ENCODE data around the gene KIF17. TPM values are rescaled to one million over a fixed set of nuclear protein-coding genes. Genes with fewer than 3 reads are reported as not detected.
"Not testable (repeated sequence)": the region's sequence is repeated elsewhere in the genome, so short reads cannot be mapped to it uniquely, and the experiment has no call there.

KIF17 gene
- total RNA-seq, 1 donor from 2014 or later, result 1.1 TPM

GRCh38 chr1:20683614-20684013 is 34.2 kb downstream of the KIF17 start:
- no peak for DNase-seq (ENCODE audit: low spot score, unreplicated experiment)
- no peak overlapping the region for H3K27ac Mint-ChIP-seq
- H3K4me3 Mint-ChIP-seq (ENCODE audit: low read depth), result no peak overlapping the region
- no peak for TF ChIP-seq CTCF (IDR thresholded peaks at IDR 0.05; ENCODE audit: unreplicated experiment)
- no peaks in the 10 kb centered on the region for H3K9me3 Mint-ChIP-seq (ENCODE audit: low read depth)
- H3K27me3 Mint-ChIP-seq, result peaks cover under 1% of the 10 kb centered on the region
- H3K36me3 Mint-ChIP-seq (ENCODE audit: insufficient read depth), result no peaks in the 10 kb centered on the region
- H3K4me1 Mint-ChIP-seq (ENCODE audit: low read depth), result peaks cover 5% of the 10 kb centered on the region

GRCh38 chr1:20682571-20683236 is 35.1 kb downstream of the KIF17 start:
- Mint-ChIP-seq H3K27me3 (peaks cover 3% of the 10 kb centered on the region), H3K9me3 (ENCODE audit: low read depth) (no peaks in the 10 kb centered on the region), H3K36me3 (ENCODE audit: insufficient read depth) (no peaks in the 10 kb centered on the region), H3K27ac (no peak overlapping the region), H3K4me3 (ENCODE audit: low read depth) (no peak overlapping the region), H3K4me1 (ENCODE audit: low read depth) (peaks cover 5% of the 10 kb centered on the region)
- TF ChIP-seq CTCF (IDR thresholded peaks at IDR 0.05; ENCODE audit: unreplicated experiment), result no peak
- no peak for DNase-seq (ENCODE audit: low spot score, unreplicated experiment)

- H3K9me3 Mint-ChIP-seq (ENCODE audit: low read depth), result no peaks in the 10 kb centered on the region
- no peak overlapping the region for H3K4me3 Mint-ChIP-seq (ENCODE audit: low read depth)
- H3K27me3 Mint-ChIP-seq, result peaks cover 3% of the 10 kb centered on the region
- no peak for TF ChIP-seq CTCF (IDR thresholded peaks at IDR 0.05; ENCODE audit: unreplicated experiment)
- no peaks in the 10 kb centered on the region for H3K36me3 Mint-ChIP-seq (ENCODE audit: insufficient read depth)
- DNase-seq (ENCODE audit: low spot score, unreplicated experiment), result no peak
- H3K4me1 Mint-ChIP-seq (ENCODE audit: low read depth), result peaks cover 5% of the 10 kb centered on the region
- H3K27ac Mint-ChIP-seq, result no peak overlapping the region
Observed at GRCh38 chr1:20681999-20682398, 35.8 kb downstream of the KIF17 start.

- DNase-seq (ENCODE audit: low spot score, unreplicated experiment), result no peak
- peaks cover 5% of the 10 kb centered on the region for H3K4me1 Mint-ChIP-seq (ENCODE audit: low read depth)
- no peak overlapping the region for H3K4me3 Mint-ChIP-seq (ENCODE audit: low read depth)
- H3K9me3 Mint-ChIP-seq (ENCODE audit: low read depth), result no peaks in the 10 kb centered on the region
- H3K27ac Mint-ChIP-seq, result no peak overlapping the region
- H3K36me3 Mint-ChIP-seq (ENCODE audit: insufficient read depth), result no peaks in the 10 kb centered on the region
- H3K27me3 Mint-ChIP-seq, result peaks cover 3% of the 10 kb centered on the region
- TF ChIP-seq CTCF (IDR thresholded peaks at IDR 0.05; ENCODE audit: unreplicated experiment), result no peak
Observed at GRCh38 chr1:20680269-20680668, 37.5 kb downstream of the KIF17 start.

GRCh38 chr1:20678599-20678998 is 39.2 kb downstream of the KIF17 start:
- no peak for TF ChIP-seq CTCF (IDR thresholded peaks at IDR 0.05; ENCODE audit: unreplicated experiment)
- no peak for DNase-seq (ENCODE audit: low spot score, unreplicated experiment)
- no peak overlapping the region for H3K4me3 Mint-ChIP-seq (ENCODE audit: low read depth)
- H3K36me3 Mint-ChIP-seq (ENCODE audit: insufficient read depth), result no peaks in the 10 kb centered on the region
- peaks cover 5% of the 10 kb centered on the region for H3K4me1 Mint-ChIP-seq (ENCODE audit: low read depth)
- no peak overlapping the region for H3K27ac Mint-ChIP-seq
- peaks cover 3% of the 10 kb centered on the region for H3K27me3 Mint-ChIP-seq
- no peaks in the 10 kb centered on the region for H3K9me3 Mint-ChIP-seq (ENCODE audit: low read depth)

- not testable (repeated sequence) for H3K4me1 Mint-ChIP-seq (ENCODE audit: low read depth); H3K9me3 Mint-ChIP-seq (ENCODE audit: low read depth); DNase-seq (ENCODE audit: low spot score, unreplicated experiment)
Observed at GRCh38 chr1:20673626-20674025, 44.2 kb downstream of the KIF17 start.

More at GRCh38 chr1:20673626-20674025, 44.2 kb downstream of the KIF17 start:
- not testable (repeated sequence) for H3K4me3 Mint-ChIP-seq (ENCODE audit: low read depth); H3K27me3 Mint-ChIP-seq; H3K27ac Mint-ChIP-seq; H3K36me3 Mint-ChIP-seq (ENCODE audit: insufficient read depth)
